ENCODE data around the gene ARHGEF25. TPM values are rescaled to one million over a fixed set of nuclear protein-coding genes. Genes with fewer than 3 reads are reported as not detected.

The ARHGEF25 gene
- total and polyA plus RNA-seq, 4 donors, result 65.6 to 253 (median 72.5) TPM

DNA sequence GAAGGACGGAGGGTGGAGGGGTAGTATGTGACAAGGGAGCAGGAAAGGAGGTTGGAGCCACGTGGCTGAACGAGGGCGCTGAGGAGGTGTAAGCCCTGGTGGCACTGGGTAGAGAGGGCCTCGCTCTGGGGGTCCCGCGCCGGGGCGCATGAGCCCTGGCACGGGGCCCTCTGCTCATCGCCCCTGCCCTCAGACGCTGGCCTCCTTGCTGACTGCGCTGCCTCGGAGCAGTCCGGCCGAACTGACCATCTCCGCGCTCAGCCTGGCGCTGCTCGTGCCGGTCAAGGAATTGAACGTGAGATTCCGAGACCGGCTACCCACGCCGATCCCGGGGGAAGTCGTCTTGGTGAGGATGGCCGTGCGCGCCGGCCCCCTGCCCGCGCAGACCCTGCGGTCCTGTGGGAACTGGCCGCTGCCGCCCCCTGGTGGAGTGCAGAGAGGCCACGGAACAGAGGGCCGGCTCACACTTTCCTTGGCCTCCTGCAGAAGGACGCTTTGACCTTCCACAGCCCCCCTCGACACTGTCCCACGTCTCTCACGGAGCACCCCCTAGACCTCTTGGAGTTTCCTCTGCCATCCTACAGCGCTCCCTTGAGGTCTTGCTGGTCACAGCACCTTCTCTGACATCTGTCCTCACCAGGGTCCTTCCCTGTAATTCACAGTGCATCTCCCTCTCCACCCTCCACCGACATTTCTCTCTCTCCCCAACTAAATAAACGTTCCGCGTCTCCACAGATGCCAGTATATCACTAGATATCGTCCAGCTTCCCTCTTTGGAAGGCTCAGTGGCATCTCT, 10.5 kb downstream of the ARHGEF25 start:
- peak; percentile 80 for ATAC-seq (ENCODE audit: low FRiP score)
- DNase-seq, result peak; percentile 71 to 92
- Histone ChIP-seq H3K4me3 (ENCODE audit: low read length in 2 of 2) (peak overlapping the region in 1 of 2 donors; percentile 14), H3K9me3 (ENCODE audit: control insufficient read depth, low read length) (no peaks in the 10 kb centered on the region), H3K27me3 (ENCODE audit: control insufficient read depth in 1 of 2, insufficient read depth in 2 of 2, low read length in 1 of 2) (no peaks in the 10 kb centered on the region), H3K27ac (ENCODE audit: low read depth in 1 of 2, low read length in 2 of 2) (no peak overlapping the region), H3K36me3 (ENCODE audit: control insufficient read depth in 1 of 2, insufficient read depth in 2 of 2, low read length in 1 of 2) (no peaks in the 10 kb centered on the region), H3K4me1 (ENCODE audit: control insufficient read depth in 1 of 2, insufficient read depth in 2 of 2, low read length in 2 of 2) (no peaks in the 10 kb centered on the region)
- intact Hi-C loops (cut with DNase I), result loop anchor here (1.0 to 2.0 kb wide), 2 partner anchors 38 to 39 kb away; no protein-coding TSS in a partner anchor
- 3 to 6% methylated on average over 40 to 49 of the region's 49 CpGs for WGBS, 2 donors

DNA sequence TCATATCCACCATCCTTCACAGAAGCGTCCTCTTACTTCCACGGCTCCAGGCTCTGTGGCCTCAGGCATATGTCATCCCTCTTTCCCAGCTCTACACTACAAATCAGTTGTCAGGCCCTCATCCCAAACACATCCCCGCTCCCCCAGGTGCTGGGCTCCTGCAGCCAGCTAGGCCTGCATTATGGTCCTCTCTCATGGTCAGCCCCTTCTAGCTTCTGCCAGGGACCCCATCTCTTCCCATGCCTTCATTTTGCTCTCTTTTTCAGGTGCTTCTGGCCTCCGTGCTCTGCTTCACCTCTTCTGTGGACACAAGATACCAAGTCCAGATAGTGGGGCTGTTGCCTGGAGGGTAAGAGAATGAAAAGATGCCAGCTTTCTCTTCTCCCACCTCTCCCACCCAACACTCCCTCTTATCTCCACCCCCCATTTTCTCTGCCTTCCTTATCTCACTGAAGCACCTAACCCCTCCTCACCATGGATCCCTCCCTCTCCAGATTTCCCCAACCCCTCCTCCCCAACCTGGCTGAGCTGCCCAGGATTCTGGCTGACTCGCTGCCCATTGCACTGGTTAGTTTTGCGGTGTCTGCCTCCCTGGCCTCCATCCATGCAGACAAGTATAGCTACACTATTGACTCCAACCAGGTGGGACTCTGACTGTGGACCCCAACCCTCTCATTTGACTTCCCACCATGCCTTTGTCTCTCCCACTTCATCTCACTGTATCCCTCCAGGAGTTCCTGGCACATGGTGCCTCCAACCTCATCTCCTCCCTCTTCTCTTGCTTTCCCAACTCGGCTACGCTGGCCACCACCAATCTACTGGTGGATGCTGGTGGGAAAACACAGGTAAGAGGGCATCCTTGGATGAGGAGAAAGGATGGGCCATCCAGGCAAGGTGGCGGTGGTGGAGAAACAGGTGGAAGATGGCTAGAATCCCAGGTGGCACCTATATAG, 11.3 kb downstream of the ARHGEF25 start:
- H3K36me3 ChIP-seq (ENCODE audit: control insufficient read depth in 1 of 2, insufficient read depth in 2 of 2, low read length in 1 of 2), result no peaks in the 10 kb centered on the region
- no peaks in the 10 kb centered on the region for H3K9me3 ChIP-seq (ENCODE audit: control insufficient read depth, low read length)
- no peaks in the 10 kb centered on the region for H3K4me1 ChIP-seq (ENCODE audit: control insufficient read depth in 1 of 2, insufficient read depth in 2 of 2, low read length in 2 of 2)
- 91 to 92% methylated on average over 9 of the region's 9 CpGs for WGBS, 2 donors
- H3K4me3 ChIP-seq (ENCODE audit: low read length in 2 of 2), result no peak overlapping the region
- DNase-seq, result no peak
- no peak for ATAC-seq (ENCODE audit: low FRiP score)
- no peak overlapping the region for H3K27ac ChIP-seq (ENCODE audit: low read depth in 1 of 2, low read length in 2 of 2)
- intact Hi-C loops (cut with DNase I), result no loop called here
- no peaks in the 10 kb centered on the region for H3K27me3 ChIP-seq (ENCODE audit: control insufficient read depth in 1 of 2, insufficient read depth in 2 of 2, low read length in 1 of 2)

DNA sequence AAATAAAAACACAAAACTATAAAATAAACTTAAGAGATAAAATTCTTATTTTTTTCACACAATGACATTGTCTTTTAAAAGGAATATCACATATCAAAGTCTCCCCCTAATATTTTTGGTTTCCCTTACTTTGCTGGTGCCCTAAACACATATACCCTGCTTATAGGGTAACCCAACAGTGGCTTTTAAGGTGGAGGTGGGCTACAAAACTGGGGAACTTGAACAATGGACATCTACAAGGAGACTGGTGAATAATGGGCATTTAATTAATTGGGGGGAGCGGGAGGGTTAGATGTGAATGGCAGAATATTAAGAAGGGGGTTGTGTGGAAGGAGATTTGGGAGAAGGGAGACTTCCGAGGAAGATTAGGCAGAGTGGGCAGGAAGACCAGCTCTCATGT, 12.2 kb downstream of the ARHGEF25 start:
- ATAC-seq (ENCODE audit: low FRiP score), result no peak
- 91 to 96% methylated on average over 2 of the region's 2 CpGs for WGBS, 2 donors

DNA sequence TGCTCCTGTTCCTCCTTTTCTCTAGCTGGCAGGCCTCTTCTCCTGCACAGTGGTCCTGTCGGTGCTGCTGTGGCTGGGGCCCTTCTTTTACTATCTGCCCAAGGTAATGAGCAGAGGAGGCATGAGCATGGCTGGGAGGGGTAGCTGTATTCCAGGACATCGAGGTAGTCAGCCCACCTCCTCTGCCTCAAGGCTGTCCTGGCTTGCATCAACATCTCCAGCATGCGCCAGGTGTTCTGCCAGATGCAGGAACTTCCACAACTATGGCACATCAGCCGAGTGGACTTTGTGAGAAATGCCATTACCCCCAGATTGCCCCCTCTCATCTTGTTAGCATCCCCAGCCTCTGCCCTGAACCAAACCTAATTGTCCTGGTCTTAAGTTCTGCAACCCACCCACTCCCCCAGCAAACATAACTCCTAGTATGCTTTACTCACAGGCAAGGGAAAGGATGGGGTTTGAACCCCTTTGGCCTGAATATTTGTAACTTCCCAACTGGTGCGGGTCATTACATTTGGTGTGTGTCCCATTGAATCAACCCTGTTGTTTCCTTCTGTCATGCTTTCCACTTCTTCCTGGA, 12.7 kb downstream of the ARHGEF25 start:
- intact Hi-C loops (cut with DNase I), result no loop called here
- Histone ChIP-seq H3K27ac (ENCODE audit: low read depth in 1 of 2, low read length in 2 of 2) (no peak overlapping the region), H3K36me3 (ENCODE audit: control insufficient read depth in 1 of 2, insufficient read depth in 2 of 2, low read length in 1 of 2) (no peaks in the 10 kb centered on the region), H3K4me1 (ENCODE audit: control insufficient read depth in 1 of 2, insufficient read depth in 2 of 2, low read length in 2 of 2) (no peaks in the 10 kb centered on the region), H3K27me3 (ENCODE audit: control insufficient read depth in 1 of 2, insufficient read depth in 2 of 2, low read length in 1 of 2) (no peaks in the 10 kb centered on the region), H3K4me3 (ENCODE audit: low read length in 2 of 2) (no peak overlapping the region), H3K9me3 (ENCODE audit: control insufficient read depth, low read length) (no peaks in the 10 kb centered on the region)
- ATAC-seq (ENCODE audit: low FRiP score) (no peak), DNase-seq (no peak)
- WGBS, 2 donors, result 81 to 82% methylated on average over 5 of the region's 5 CpGs

More for the DNA sequence above, 12.2 kb downstream of the ARHGEF25 start:
- Histone ChIP-seq H3K4me3 (ENCODE audit: low read length in 2 of 2) (no peak overlapping the region), H3K4me1 (ENCODE audit: control insufficient read depth in 1 of 2, insufficient read depth in 2 of 2, low read length in 2 of 2) (no peaks in the 10 kb centered on the region), H3K27me3 (ENCODE audit: control insufficient read depth in 1 of 2, insufficient read depth in 2 of 2, low read length in 1 of 2) (no peaks in the 10 kb centered on the region), H3K27ac (ENCODE audit: low read depth in 1 of 2, low read length in 2 of 2) (no peak overlapping the region), H3K9me3 (ENCODE audit: control insufficient read depth, low read length) (no peaks in the 10 kb centered on the region), H3K36me3 (ENCODE audit: control insufficient read depth in 1 of 2, insufficient read depth in 2 of 2, low read length in 1 of 2) (no peaks in the 10 kb centered on the region)
- DNase-seq, result no peak
- intact Hi-C loops (cut with DNase I), result no loop called here

DNA sequence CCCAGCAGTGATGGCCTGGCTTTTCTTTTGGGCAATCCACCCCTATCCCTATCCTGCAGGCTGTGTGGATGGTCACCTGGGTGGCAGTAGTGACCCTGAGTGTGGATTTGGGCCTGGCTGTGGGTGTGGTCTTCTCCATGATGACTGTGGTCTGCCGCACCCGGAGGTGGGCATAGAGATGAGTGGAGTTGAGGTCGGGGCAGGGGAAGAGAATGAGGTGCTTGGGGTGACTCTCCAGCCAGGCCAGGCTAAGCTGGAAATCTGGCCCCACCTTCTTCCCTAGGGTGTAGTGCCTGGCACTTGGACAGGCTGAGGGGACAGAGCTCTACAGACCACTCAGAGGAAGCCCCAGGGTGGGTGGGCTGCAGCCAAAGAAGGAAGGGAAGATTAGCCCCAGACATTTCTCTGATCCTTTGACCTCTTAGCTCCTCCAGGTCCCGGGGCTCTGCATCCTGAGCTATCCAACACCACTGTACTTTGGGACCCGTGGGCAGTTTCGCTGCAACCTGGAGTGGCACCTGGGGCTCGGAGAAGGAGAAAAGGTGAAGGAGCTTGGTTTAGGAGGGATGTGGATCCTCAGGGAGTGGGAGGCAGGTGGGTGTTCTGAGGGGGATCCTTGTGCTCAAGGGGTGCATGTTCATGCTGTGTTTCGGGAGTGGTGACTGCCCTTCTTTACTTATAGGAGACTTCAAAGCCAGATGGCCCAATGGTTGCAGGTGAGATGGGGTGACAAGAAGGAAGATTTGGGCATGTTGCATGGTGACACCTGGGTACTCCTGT, 13.4 kb downstream of the ARHGEF25 start:
- no peak overlapping the region for H3K27ac ChIP-seq (ENCODE audit: low read depth in 1 of 2, low read length in 2 of 2)
- no peak for ATAC-seq (ENCODE audit: low FRiP score)
- 87 to 90% methylated on average over 8 of the region's 8 CpGs for WGBS, 2 donors
- DNase-seq, result no peak
- H3K4me3 ChIP-seq (ENCODE audit: low read length in 2 of 2), result no peak overlapping the region
- no peaks in the 10 kb centered on the region for H3K27me3 ChIP-seq (ENCODE audit: control insufficient read depth in 1 of 2, insufficient read depth in 2 of 2, low read length in 1 of 2)
- no peaks in the 10 kb centered on the region for H3K9me3 ChIP-seq (ENCODE audit: control insufficient read depth, low read length)
- H3K4me1 ChIP-seq (ENCODE audit: control insufficient read depth in 1 of 2, insufficient read depth in 2 of 2, low read length in 2 of 2), result no peaks in the 10 kb centered on the region
- intact Hi-C loops (cut with DNase I), result no loop called here
- no peaks in the 10 kb centered on the region for H3K36me3 ChIP-seq (ENCODE audit: control insufficient read depth in 1 of 2, insufficient read depth in 2 of 2, low read length in 1 of 2)

DNA sequence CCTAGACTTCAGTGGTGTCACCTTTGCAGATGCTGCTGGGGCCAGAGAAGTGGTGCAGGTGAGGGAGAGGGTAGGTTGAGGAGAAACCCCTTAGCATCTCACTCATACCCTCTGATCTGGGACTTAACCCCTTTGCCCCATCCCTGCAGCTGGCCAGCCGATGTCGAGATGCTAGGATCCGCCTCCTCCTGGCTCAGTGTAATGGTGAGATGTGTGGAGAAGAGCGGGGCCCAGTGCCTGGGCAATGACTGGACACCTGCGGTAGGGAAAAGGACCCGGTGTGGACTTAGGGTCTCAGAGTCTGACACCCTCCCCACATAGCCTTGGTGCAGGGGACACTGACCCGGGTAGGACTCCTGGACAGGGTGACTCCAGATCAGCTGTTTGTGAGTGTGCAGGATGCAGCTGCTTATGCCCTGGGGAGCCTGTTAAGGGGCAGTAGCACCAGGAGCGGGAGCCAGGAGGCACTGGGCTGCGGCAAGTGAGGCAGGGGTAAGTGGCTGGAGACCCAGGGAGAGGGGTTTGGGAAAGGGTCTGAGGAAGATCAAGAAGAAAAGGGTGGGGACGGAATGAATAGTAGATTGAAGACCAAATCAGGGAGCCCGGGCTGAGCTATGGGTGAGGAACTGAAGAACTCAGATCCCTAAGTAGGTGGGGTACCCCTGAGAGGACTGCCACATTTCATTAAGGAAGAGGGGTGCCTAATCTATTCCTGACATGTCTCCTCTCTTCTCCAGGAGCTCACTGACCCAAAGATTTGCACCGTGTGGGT, 14.2 kb downstream of the ARHGEF25 start:
- intact Hi-C loops (cut with DNase I), result no loop called here
- H3K27ac ChIP-seq (ENCODE audit: low read depth in 1 of 2, low read length in 2 of 2), result no peak overlapping the region

DNA sequence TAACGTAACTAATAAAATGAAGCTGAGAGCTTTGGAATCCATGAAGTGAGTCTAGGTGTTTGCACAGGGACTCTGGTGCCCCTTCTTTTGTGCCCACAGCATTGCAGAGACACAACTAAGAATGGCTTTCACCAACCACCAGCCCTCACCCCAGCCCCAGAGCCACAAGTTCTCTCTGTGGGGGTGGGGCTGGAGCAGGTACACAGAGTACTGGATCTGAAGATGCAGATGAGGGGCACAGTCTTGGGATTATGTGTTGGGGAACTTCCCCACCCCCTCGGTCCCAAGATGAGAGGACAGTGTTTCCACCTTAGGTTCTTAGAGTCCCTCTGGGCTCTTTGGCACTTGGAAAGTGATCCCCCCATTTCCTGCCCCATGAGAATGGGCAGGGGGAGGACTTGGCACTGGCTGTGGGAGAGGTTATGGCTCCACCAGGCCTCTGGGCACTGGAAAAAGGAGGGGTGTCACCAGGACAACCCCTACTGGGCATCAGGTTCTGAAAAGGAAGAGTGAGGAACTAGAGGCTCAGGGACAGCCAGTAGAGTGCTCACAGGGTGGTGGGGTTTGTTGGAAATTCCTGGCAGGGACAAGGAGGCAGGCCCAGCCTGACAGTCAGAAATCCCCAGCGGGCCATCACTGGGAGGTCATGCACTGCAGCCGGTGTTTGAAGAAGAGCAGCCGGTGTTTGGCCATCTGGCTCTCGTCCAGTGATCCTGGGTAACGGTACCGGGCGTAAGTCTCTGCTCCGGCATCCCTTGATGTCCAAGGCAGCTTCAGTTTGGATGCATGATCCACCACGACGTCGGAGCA, 15.1 kb downstream of the ARHGEF25 start:
- Histone ChIP-seq H3K4me1 (ENCODE audit: control insufficient read depth in 1 of 2, insufficient read depth in 2 of 2, low read length in 2 of 2) (no peaks in the 10 kb centered on the region), H3K27ac (ENCODE audit: low read depth in 1 of 2, low read length in 2 of 2) (no peak overlapping the region), H3K4me3 (ENCODE audit: low read length in 2 of 2) (no peak overlapping the region), H3K27me3 (ENCODE audit: control insufficient read depth in 1 of 2, insufficient read depth in 2 of 2, low read length in 1 of 2) (no peaks in the 10 kb centered on the region), H3K36me3 (ENCODE audit: control insufficient read depth in 1 of 2, insufficient read depth in 2 of 2, low read length in 1 of 2) (no peaks in the 10 kb centered on the region), H3K9me3 (ENCODE audit: control insufficient read depth, low read length) (no peaks in the 10 kb centered on the region)
- intact Hi-C loops (cut with DNase I), result no loop called here
- whole genome bisulfite sequencing, 2 donors, result 80 to 82% methylated on average over 13 of the region's 13 CpGs
- no peak for ATAC-seq (ENCODE audit: low FRiP score)
- DNase-seq, result no peak

More for the DNA sequence above, 14.2 kb downstream of the ARHGEF25 start:
- no peak overlapping the region for H3K4me3 ChIP-seq (ENCODE audit: low read length in 2 of 2)
- 89 to 91% methylated on average over 12 of the region's 12 CpGs for WGBS, 2 donors
- H3K27me3 ChIP-seq (ENCODE audit: control insufficient read depth in 1 of 2, insufficient read depth in 2 of 2, low read length in 1 of 2), result no peaks in the 10 kb centered on the region
- H3K9me3 ChIP-seq (ENCODE audit: control insufficient read depth, low read length), result no peaks in the 10 kb centered on the region
- H3K4me1 ChIP-seq (ENCODE audit: control insufficient read depth in 1 of 2, insufficient read depth in 2 of 2, low read length in 2 of 2), result no peaks in the 10 kb centered on the region
- DNase-seq (no peak), ATAC-seq (ENCODE audit: low FRiP score) (no peak)
- no peaks in the 10 kb centered on the region for H3K36me3 ChIP-seq (ENCODE audit: control insufficient read depth in 1 of 2, insufficient read depth in 2 of 2, low read length in 1 of 2)
